Measurements from ENCODE around the gene NPPA. TPM values are rescaled to one million over a fixed set of nuclear protein-coding genes. Genes with fewer than 3 reads are reported as not detected.

The NPPA gene
- total RNA-seq, 5 donors from 2014 or later (not counting 1 experiment from before 2014, with no cell fraction given) = not detected

DNA sequence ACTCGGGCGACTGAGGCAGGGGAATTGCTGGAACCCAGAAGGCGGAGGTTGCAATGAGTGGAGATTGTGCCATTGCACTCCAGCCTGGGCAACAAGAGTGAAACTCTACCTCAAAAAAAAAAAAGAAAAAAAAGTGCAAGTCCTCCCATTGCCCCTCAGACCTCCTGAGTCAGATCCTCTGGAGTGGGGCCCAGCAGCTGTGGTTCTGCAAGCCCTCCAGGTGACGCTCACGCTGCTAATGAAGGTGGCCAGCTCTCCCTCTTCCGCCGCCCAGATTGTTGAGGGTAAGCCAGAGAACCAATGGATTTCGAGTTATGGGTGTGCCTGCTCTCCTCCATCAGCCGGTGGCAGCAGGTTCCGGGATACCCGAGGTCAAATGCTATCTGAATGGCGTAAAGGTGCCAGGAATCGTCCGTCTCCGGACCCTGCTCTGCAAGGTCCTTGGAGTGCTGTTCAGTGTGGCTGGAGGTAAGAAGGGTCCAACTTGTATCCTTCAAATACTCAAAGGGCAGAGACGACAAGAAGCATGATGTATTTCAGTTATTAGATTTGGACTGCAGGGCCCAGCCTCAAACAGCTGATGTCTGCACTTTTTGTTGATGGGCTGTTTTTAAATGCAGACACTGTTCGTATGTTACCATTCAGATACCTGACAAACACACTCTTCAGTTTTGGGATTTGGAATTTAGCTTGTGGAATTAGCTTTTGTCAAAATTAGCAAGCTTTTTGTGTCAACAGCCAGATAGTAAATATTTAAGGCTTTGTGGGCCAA lies 24.0 kb downstream of the NPPA start:
- Histone ChIP-seq H3K9me3 (no peaks in the 10 kb centered on the region), H3K27me3 (replicated peaks in 1 of 2; ENCODE audit: control insufficient read depth in 2 of 2, extremely low read depth in 1 of 2, insufficient read depth in 2 of 2, low read length in 1 of 2) (no peaks in the 10 kb centered on the region), H3K27ac (ENCODE audit: low read length) (no peak overlapping the region), H3K36me3 (ENCODE audit: control insufficient read depth in 2 of 2, extremely low read depth in 1 of 2, insufficient read depth in 1 of 2, low read length in 1 of 2) (peaks cover 20 to 57% of the 10 kb centered on the region in 2 donors), H3K4me1 (ENCODE audit: control insufficient read depth in 1 of 2, extremely low read depth in 1 of 2, insufficient read depth in 2 of 2, low read length in 2 of 2) (no peaks in the 10 kb centered on the region), H3K4me3 (ENCODE audit: control insufficient read depth in 1 of 2, extremely low read depth in 1 of 2, low read length in 1 of 2) (no peak overlapping the region)
- DNase-seq = no peak
- ATAC-seq (replicated peaks in 1 of 4) = no peak
- Mint-ChIP-seq H3K4me3 (no peak overlapping the region), H3K4me1 (no peaks in the 10 kb centered on the region), H3K27ac (no peak overlapping the region), H3K27me3 (no peaks in the 10 kb centered on the region), H3K9me3 (no peaks in the 10 kb centered on the region), H3K36me3 (peaks cover 46% of the 10 kb centered on the region)
- ChIA-PET POLR2A (no interaction called here), CTCF (interaction anchor here (0.7 to 0.9 kb wide), 2 partner anchors 18 to 20 kb away, joined by 3 read pairs; no protein-coding TSS in a partner anchor)
- WGBS (ENCODE audit: insufficient coverage) = 91% methylated on average over 12 of the region's 17 CpGs

DNA sequence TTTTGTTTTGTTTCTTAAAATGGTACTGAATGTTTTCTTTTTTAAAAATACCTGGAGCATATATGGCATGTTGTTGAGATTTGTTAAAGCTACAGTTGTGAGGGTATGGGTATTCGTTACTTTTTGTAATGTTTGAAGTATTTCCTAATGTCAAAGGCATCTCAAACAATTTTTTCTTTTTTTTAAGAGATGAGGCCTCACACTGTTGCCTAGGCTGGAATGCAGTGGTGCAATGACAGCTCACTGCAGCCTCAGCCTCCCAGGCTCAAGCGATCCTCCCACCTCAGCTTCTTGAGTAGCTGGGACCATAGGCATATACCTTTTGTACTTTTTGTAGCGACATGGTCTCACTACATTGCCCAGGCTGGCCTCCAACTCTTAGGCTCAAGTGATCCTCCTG lies 25.5 kb downstream of the NPPA start:
- POLR2A ChIA-PET = interaction anchor here in 1 of 2 donors (0.6 kb wide), 1 partner anchor 9 kb away, joined by 3 read pairs; no protein-coding TSS in a partner anchor

DNA sequence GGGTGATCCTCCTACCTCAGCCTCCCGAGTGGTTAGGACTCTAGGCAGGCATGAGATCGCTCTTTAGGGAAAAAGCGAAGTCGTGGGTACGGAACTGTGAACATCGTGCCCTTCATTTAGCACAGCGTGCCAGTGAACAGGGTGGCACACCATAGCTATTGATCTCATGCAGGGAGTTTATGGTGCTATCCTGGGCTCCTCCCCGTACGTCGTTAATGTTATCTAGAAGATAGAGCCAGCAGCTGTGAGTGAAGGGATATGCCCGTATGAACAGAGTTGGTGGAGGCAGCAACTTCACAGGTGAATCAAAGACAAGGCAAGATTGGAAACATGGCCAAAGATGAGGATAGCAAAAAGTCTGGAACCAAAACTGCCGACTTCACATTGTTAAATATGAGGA lies 30.4 kb downstream of the NPPA start:
- H3K4me3 Mint-ChIP-seq = no peak overlapping the region
- H3K4me3 ChIP-seq (ENCODE audit: control insufficient read depth in 1 of 2, extremely low read depth in 1 of 2, low read length in 1 of 2) = no peak overlapping the region
- no peaks in the 10 kb centered on the region for H3K9me3 Mint-ChIP-seq
- ChIA-PET POLR2A (no interaction called here), CTCF (interaction anchor here in 1 of 2 donors (0.5 kb wide), 1 partner anchor 416 kb away, joined by 8 read pairs; no protein-coding TSS in a partner anchor)
- no peak for DNase-seq
- no peak overlapping the region for H3K27ac ChIP-seq (ENCODE audit: low read length)
- WGBS (ENCODE audit: insufficient coverage) = 100% methylated on average over 12 of the region's 12 CpGs
- no peaks in the 10 kb centered on the region for H3K27me3 ChIP-seq (replicated peaks in 1 of 2; ENCODE audit: control insufficient read depth in 2 of 2, extremely low read depth in 1 of 2, insufficient read depth in 2 of 2, low read length in 1 of 2)
- ATAC-seq (replicated peaks in 1 of 4) = no peak
- H3K4me1 Mint-ChIP-seq = peaks cover 0 to 7% (median 4%) of the 10 kb centered on the region in 3 donors
- no peaks in the 10 kb centered on the region for H3K4me1 ChIP-seq (ENCODE audit: control insufficient read depth in 1 of 2, extremely low read depth in 1 of 2, insufficient read depth in 2 of 2, low read length in 2 of 2)
- H3K27ac Mint-ChIP-seq = no peak overlapping the region
- H3K36me3 ChIP-seq (ENCODE audit: control insufficient read depth in 2 of 2, extremely low read depth in 1 of 2, insufficient read depth in 1 of 2, low read length in 1 of 2) = peaks cover 12 to 55% of the 10 kb centered on the region in 2 donors
- peaks cover 44% of the 10 kb centered on the region for H3K36me3 Mint-ChIP-seq
- H3K27me3 Mint-ChIP-seq = no peaks in the 10 kb centered on the region
- H3K9me3 ChIP-seq = no peaks in the 10 kb centered on the region

More for the DNA sequence above, 25.5 kb downstream of the NPPA start:
- H3K27me3 Mint-ChIP-seq = no peaks in the 10 kb centered on the region
- Histone ChIP-seq H3K27me3 (replicated peaks in 1 of 2; ENCODE audit: control insufficient read depth in 2 of 2, extremely low read depth in 1 of 2, insufficient read depth in 2 of 2, low read length in 1 of 2) (no peaks in the 10 kb centered on the region), H3K36me3 (ENCODE audit: control insufficient read depth in 2 of 2, extremely low read depth in 1 of 2, insufficient read depth in 1 of 2, low read length in 1 of 2) (peaks cover 18 to 55% of the 10 kb centered on the region in 2 donors), H3K27ac (ENCODE audit: low read length) (no peak overlapping the region), H3K4me3 (ENCODE audit: control insufficient read depth in 1 of 2, extremely low read depth in 1 of 2, low read length in 1 of 2) (no peak overlapping the region), H3K4me1 (ENCODE audit: control insufficient read depth in 1 of 2, extremely low read depth in 1 of 2, insufficient read depth in 2 of 2, low read length in 2 of 2) (no peaks in the 10 kb centered on the region), H3K9me3 (no peaks in the 10 kb centered on the region)
- WGBS (ENCODE audit: insufficient coverage) = 93% methylated on average over 2 of the region's 3 CpGs
- no peaks in the 10 kb centered on the region for H3K9me3 Mint-ChIP-seq
- DNase-seq (no peak), ATAC-seq (replicated peaks in 1 of 4) (no peak)
- no peaks in the 10 kb centered on the region for H3K4me1 Mint-ChIP-seq
- H3K4me3 Mint-ChIP-seq = no peak overlapping the region
- CTCF ChIA-PET = no interaction called here
- H3K36me3 Mint-ChIP-seq = peaks cover 43% of the 10 kb centered on the region
- no peak overlapping the region for H3K27ac Mint-ChIP-seq

DNA sequence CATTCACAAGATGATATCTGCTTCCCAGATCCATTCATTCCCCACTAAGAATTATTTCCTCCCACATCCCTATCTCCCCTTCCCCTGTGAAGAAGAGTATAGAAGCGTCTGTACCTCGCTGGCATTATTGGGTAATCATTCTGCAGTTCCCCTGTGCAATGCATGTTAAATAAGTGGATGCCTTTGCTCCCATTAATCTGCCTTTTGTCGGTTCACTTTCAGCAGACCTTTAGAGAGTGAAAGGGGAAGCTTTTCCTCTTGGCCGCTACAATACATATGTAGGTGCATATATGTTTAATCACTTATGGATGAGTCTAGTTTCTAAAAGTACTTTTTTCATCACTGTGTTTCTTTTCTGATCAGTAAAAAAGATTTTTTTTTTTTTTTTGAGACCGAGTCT lies 34.6 kb downstream of the NPPA start:
- DNase-seq (no peak), ATAC-seq (replicated peaks in 1 of 4) (no peak)
- Histone ChIP-seq H3K27me3 (replicated peaks in 1 of 2; ENCODE audit: control insufficient read depth in 2 of 2, extremely low read depth in 1 of 2, insufficient read depth in 2 of 2, low read length in 1 of 2) (no peaks in the 10 kb centered on the region), H3K27ac (ENCODE audit: low read length) (no peak overlapping the region), H3K36me3 (ENCODE audit: control insufficient read depth in 2 of 2, extremely low read depth in 1 of 2, insufficient read depth in 1 of 2, low read length in 1 of 2) (peaks cover 0 to 48% of the 10 kb centered on the region in 2 donors), H3K4me1 (ENCODE audit: control insufficient read depth in 1 of 2, extremely low read depth in 1 of 2, insufficient read depth in 2 of 2, low read length in 2 of 2) (no peaks in the 10 kb centered on the region), H3K9me3 (no peaks in the 10 kb centered on the region), H3K4me3 (ENCODE audit: control insufficient read depth in 1 of 2, extremely low read depth in 1 of 2, low read length in 1 of 2) (no peak overlapping the region)
- H3K36me3 Mint-ChIP-seq = peaks cover 44% of the 10 kb centered on the region
- H3K4me3 Mint-ChIP-seq = no peak overlapping the region
- no peak overlapping the region for H3K27ac Mint-ChIP-seq
- 83% methylated on average over 1 of the region's 5 CpGs for WGBS (ENCODE audit: insufficient coverage)
- no peaks in the 10 kb centered on the region for H3K27me3 Mint-ChIP-seq
- H3K4me1 Mint-ChIP-seq = peaks cover 13 to 15% (median 15%) of the 10 kb centered on the region in 3 donors
- ChIA-PET POLR2A (no interaction called here), CTCF (no interaction called here)
- no peaks in the 10 kb centered on the region for H3K9me3 Mint-ChIP-seq

DNA sequence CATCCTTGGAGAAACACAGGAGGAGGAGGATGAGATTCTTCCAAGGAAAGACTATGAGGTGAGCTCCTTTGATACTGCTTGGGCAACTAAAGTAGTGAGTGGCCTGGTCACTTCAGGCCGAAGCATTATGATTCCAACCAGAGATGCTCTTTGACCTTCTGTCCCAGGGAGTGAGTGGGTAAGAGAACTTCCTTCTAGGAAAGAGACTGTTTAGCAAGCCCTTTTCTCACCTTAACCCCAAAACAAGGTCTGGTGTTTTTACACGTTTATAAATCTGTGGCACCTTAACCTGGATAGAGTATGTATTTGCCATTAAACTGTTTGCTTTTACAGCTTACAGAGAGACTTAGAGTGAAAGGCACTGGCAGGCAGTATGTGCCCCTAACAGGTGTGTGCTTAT lies 40.5 kb downstream of the NPPA start:
- ChIA-PET POLR2A (interaction anchor here (1.1 to 1.6 kb wide), 3 partner anchors 101 to 103 kb away, joined by 3 to 11 read pairs (median 7); no protein-coding TSS in a partner anchor), CTCF (interaction anchor here in 1 of 2 donors (1.7 to 1.8 kb wide), 2 partner anchors 101 to 103 kb away, joined by 4 read pairs; no protein-coding TSS in a partner anchor)
- WGBS (ENCODE audit: insufficient coverage) = no CpG with 5 or more reads among the region's 2 CpGs
- Histone ChIP-seq H3K4me3 (ENCODE audit: control insufficient read depth in 1 of 2, extremely low read depth in 1 of 2, low read length in 1 of 2) (no peak overlapping the region), H3K9me3 (no peaks in the 10 kb centered on the region), H3K27me3 (replicated peaks in 1 of 2; ENCODE audit: control insufficient read depth in 2 of 2, extremely low read depth in 1 of 2, insufficient read depth in 2 of 2, low read length in 1 of 2) (no peaks in the 10 kb centered on the region), H3K36me3 (ENCODE audit: control insufficient read depth in 2 of 2, extremely low read depth in 1 of 2, insufficient read depth in 1 of 2, low read length in 1 of 2) (peaks cover 2 to 17% of the 10 kb centered on the region in 2 donors), H3K4me1 (ENCODE audit: control insufficient read depth in 1 of 2, extremely low read depth in 1 of 2, insufficient read depth in 2 of 2, low read length in 2 of 2) (peaks cover 21 to 44% of the 10 kb centered on the region in 2 experiments), H3K27ac (ENCODE audit: low read length) (peak overlapping the region; percentile 84)
- Mint-ChIP-seq H3K36me3 (peaks cover 18% of the 10 kb centered on the region), H3K9me3 (no peaks in the 10 kb centered on the region), H3K4me1 (peaks cover 47 to 57% (median 55%) of the 10 kb centered on the region in 3 donors), H3K4me3 (peak overlapping the region; percentile 92 to 97 (median 93)), H3K27me3 (no peaks in the 10 kb centered on the region), H3K27ac (peak overlapping the region; percentile 39 to 97)
- no peak for ATAC-seq (replicated peaks in 1 of 4)
- peak in 1 of 35 experiments; percentile 11 for DNase-seq

DNA sequence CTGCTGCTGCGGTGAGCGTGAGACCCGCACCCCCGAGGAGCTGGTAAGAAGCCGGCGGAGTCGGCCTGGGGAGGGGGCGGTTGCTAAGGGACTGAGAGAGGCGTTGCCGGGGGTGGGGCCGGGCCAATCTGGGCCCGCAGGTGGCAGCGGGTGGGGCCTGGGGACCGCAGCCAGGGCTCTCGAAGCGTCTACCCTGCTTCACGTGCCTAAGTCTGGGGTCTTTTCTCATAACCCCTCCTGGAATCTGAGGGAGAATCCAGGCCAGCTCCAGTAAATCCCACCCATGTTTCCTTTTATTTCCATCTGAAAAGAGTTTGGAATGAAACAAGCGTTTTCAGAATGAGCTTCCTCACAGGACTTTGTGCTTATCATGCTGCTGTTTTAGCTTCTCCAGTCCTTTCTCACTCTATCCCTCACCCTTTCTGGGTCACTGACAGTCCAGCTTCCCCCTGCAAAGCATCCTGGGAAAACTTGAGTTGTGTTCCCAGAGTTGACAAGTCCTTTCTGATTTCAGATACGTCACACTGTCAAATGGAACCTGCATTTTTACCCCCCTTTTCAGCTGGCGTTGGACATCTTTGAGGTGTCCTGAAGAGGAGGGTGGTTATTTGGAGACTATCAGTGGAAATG lies 41.2 kb downstream of the NPPA start:
- Histone ChIP-seq H3K4me3 (ENCODE audit: control insufficient read depth in 1 of 2, extremely low read depth in 1 of 2, low read length in 1 of 2) (peak overlapping the region; percentile 86 to 90), H3K9me3 (no peaks in the 10 kb centered on the region), H3K27ac (ENCODE audit: low read length) (peak overlapping the region; percentile 84), H3K36me3 (ENCODE audit: control insufficient read depth in 2 of 2, extremely low read depth in 1 of 2, insufficient read depth in 1 of 2, low read length in 1 of 2) (peaks cover 2 to 14% of the 10 kb centered on the region in 2 donors), H3K4me1 (ENCODE audit: control insufficient read depth in 1 of 2, extremely low read depth in 1 of 2, insufficient read depth in 2 of 2, low read length in 2 of 2) (peaks cover 21 to 46% of the 10 kb centered on the region in 2 experiments), H3K27me3 (replicated peaks in 1 of 2; ENCODE audit: control insufficient read depth in 2 of 2, extremely low read depth in 1 of 2, insufficient read depth in 2 of 2, low read length in 1 of 2) (no peaks in the 10 kb centered on the region)
- Mint-ChIP-seq H3K4me3 (peak overlapping the region; percentile 92 to 97 (median 93)), H3K4me1 (peaks cover 52 to 62% (median 61%) of the 10 kb centered on the region in 3 donors), H3K36me3 (peaks cover 12% of the 10 kb centered on the region), H3K9me3 (no peaks in the 10 kb centered on the region), H3K27me3 (no peaks in the 10 kb centered on the region), H3K27ac (peak overlapping the region; percentile 95 to 97)
- ATAC-seq (replicated peaks in 1 of 4) (peak; percentile 60 to 69 (median 64)), DNase-seq (no peak)
- 0% methylated on average over 13 of the region's 20 CpGs for WGBS (ENCODE audit: insufficient coverage)
- ChIA-PET CTCF (interaction anchor here in 1 of 2 donors (0.6 to 1.8 kb wide), 4 partner anchors 101 to 1331 kb away, joined by 3 to 5 read pairs (median 4); partner anchors contain the start of gene MIIP), POLR2A (interaction anchor here (0.6 to 1.6 kb wide), 5 partner anchors 101 to 534 kb away, joined by 3 to 11 read pairs (median 6); no protein-coding TSS in a partner anchor)

Data from T-cell (primary cell).